NB4 (cell line): ENCODE measurements around the gene SMPD3.

Source experiments
- MYC ChIP-seq: IDR thresholded peaks from 2 replicates; pipeline ENCODE4 v1.6.1; 2011; ENCODE audit warnings: low read depth, low read length
- POLR2A ChIP-seq: IDR thresholded peaks from 2 replicates; pipeline ENCODE4 v1.6.1; 2011; ENCODE audit warnings: mild to moderate bottlenecking; ENCODE audit not compliant: insufficient read length; ENCODE audit errors: extremely low read depth
- TF ChIP-seq, protein P1 (sequence below): IDR thresholded peaks from one replicate; pipeline ENCODE4 v1.5.1; 2012; ENCODE audit warnings: low read depth, low read length
- TF ChIP-seq, protein P2 (sequence below): IDR thresholded peaks from 2 replicates; pipeline ENCODE4 v1.6.1; 2011; ENCODE audit warnings: low read depth, low read length

DNA sequence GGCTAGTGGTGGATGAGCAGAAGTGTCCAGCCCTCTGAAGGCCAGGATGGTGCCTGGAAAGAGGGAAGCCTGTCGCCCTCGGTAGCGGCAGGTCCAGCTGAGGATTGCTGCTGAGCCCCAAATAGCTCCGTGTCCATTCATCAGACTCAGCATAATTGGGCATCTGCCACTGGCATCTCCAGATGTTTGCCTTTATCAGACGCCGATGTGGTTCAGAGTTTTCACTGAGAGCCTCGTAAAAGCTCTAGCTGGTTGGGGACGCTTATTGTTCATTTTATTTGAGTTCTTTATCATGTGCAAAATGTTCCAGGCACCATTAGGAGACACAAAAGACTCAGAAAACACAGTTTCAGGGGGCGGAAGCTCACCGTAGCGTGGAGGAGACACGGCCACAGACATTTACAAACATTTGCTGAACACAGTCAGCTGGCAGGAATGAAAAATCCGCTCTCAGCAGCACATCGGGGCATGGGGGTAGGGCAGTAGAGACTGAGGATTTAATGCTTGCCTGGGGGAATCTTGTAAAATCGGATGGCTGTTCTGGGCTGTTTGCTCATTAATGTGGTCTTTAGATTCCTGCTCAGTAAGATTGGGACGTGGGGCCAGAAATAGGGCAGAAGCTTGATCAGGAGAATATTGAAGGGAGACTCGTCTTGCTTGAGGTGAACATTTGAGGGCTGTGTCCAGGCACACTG lies 41.7 kb downstream of the SMPD3 start:
- TF ChIP-seq, protein P1, sequence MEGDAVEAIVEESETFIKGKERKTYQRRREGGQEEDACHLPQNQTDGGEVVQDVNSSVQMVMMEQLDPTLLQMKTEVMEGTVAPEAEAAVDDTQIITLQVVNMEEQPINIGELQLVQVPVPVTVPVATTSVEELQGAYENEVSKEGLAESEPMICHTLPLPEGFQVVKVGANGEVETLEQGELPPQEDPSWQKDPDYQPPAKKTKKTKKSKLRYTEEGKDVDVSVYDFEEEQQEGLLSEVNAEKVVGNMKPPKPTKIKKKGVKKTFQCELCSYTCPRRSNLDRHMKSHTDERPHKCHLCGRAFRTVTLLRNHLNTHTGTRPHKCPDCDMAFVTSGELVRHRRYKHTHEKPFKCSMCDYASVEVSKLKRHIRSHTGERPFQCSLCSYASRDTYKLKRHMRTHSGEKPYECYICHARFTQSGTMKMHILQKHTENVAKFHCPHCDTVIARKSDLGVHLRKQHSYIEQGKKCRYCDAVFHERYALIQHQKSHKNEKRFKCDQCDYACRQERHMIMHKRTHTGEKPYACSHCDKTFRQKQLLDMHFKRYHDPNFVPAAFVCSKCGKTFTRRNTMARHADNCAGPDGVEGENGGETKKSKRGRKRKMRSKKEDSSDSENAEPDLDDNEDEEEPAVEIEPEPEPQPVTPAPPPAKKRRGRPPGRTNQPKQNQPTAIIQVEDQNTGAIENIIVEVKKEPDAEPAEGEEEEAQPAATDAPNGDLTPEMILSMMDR: no peak
- TF ChIP-seq POLR2A (no peak), MYC (no peak)
- TF ChIP-seq, protein P2, sequence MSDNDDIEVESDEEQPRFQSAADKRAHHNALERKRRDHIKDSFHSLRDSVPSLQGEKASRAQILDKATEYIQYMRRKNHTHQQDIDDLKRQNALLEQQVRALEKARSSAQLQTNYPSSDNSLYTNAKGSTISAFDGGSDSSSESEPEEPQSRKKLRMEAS: no peak
